BJ (cell line): ENCODE measurements around the gene RNGTT. TPM values are rescaled to one million over a fixed set of nuclear protein-coding genes. Genes with fewer than 3 reads are reported as not detected.
"Not testable (repeated sequence)": the region's sequence is repeated elsewhere in the genome, so short reads cannot be mapped to it uniquely, and the experiment has no call there.

Experiments
- CTCF ChIA-PET: fragments of 350-600 bp; formaldehyde crosslinking; extraction: SDS; loops from one replicate; lab custom pipeline; 2021; ENCODE audit warnings: antibody characterized with exemption, inconsistent platforms; lab: Yijun Ruan, JAX
- POLR2A ChIA-PET: fragments of 300-600 bp; sonication (Branson Sonifier 250); formaldehyde crosslinking; extraction: SDS; loops from one replicate; lab custom pipeline; 2021; ENCODE audit warnings: antibody characterized with exemption; lab: Charles Lee
- DNase-seq: peaks from one replicate; pipeline ENCODE4 v3.0.0-alpha.2; 2011; ENCODE audit warnings: low read depth
- H3K27me3 ChIP-seq: 2 replicates; pipeline ENCODE4 v1.6.0; 2011; ENCODE audit warnings: low read length; ENCODE audit not compliant: control insufficient read depth, insufficient read depth
- H3K36me3 ChIP-seq: 2 replicates; pipeline ENCODE4 v1.5.1; 2011; ENCODE audit warnings: low read length; ENCODE audit not compliant: control insufficient read depth, insufficient read depth
- H3K4me3 ChIP-seq: 2 replicates; pipeline ENCODE4 v1.5.1; 2011; ENCODE audit warnings: low read depth, mild to moderate bottlenecking, control low read depth, low read length
- polyA plus RNA-seq: library from polyadenylated mRNA; depleted of rRNA; stranded (reverse); fragments of >200 nt; gene quantifications from 2 replicates; pipeline ENCODE4 v1.2.3, GENCODE V29; 2011
- TF ChIP-seq, protein P1 (sequence below): IDR thresholded peaks from 2 replicates; pipeline ENCODE4 v1.5.1; 2011; ENCODE audit warnings: low read depth, mild to moderate bottlenecking, control low read depth, inconsistent platforms, low read length, moderate library complexity; ENCODE audit not compliant: insufficient read depth

RNGTT gene
- polyA plus RNA-seq, 1 experiment = 3.2 TPM

DNA sequence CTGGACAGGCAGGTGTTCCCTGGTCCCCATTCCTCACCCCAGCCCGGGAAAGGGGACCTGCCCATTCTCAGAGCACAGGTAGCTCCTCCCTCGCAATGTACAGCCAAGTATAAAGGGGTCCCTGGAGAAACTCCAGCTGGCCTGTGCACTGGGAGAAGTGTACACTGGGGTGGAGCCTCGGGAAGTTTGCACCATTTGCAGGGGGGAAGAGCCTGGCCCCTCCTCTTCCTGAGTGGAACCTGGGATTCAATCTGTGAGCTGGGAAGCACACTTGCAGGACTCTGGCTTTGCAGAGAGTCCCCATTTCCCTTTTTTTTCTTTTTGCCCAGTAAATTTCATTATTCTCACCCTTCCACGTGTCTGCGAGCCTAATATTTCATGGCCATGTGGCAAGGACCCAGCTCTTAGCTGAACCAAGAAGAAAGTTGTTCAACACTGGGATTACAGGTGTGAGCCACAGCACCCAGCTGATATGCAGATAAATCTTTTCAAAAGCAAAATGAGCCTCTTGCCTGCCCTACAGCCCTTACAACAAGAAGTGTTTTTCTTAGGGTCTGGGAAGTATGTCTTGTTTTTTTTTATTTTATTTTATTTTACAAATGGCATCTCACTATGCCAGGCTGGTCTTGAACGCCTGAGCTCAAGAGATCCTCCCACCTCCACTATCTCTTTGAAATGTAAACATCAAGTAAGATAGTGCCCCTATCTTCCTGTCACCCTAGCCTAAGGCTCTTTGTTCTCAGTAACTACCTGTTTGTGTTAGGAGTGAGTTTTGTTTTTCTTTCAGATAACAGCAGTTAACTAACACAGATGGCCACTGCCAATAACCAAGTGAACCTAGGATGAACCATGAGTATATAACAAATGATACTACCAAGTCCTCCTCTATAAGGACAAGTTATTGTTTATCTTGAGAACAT lies 9.3 kb upstream of the RNGTT start:
- TF ChIP-seq, protein P1, sequence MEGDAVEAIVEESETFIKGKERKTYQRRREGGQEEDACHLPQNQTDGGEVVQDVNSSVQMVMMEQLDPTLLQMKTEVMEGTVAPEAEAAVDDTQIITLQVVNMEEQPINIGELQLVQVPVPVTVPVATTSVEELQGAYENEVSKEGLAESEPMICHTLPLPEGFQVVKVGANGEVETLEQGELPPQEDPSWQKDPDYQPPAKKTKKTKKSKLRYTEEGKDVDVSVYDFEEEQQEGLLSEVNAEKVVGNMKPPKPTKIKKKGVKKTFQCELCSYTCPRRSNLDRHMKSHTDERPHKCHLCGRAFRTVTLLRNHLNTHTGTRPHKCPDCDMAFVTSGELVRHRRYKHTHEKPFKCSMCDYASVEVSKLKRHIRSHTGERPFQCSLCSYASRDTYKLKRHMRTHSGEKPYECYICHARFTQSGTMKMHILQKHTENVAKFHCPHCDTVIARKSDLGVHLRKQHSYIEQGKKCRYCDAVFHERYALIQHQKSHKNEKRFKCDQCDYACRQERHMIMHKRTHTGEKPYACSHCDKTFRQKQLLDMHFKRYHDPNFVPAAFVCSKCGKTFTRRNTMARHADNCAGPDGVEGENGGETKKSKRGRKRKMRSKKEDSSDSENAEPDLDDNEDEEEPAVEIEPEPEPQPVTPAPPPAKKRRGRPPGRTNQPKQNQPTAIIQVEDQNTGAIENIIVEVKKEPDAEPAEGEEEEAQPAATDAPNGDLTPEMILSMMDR = no peak
- no peak for DNase-seq
- CTCF ChIA-PET = interaction anchor here (1.0 to 3.7 kb wide), 4 partner anchors 10 to 399 kb away, joined by 3 to 26 read pairs (median 4); no protein-coding TSS in a partner anchor
- Histone ChIP-seq H3K27me3 (peaks cover 2% of the 10 kb centered on the region; the same call in 1 of the 2 replicates), H3K4me3 (no peak overlapping the region), H3K36me3 (no peaks in the 10 kb centered on the region)
- POLR2A ChIA-PET = no interaction called here

DNA sequence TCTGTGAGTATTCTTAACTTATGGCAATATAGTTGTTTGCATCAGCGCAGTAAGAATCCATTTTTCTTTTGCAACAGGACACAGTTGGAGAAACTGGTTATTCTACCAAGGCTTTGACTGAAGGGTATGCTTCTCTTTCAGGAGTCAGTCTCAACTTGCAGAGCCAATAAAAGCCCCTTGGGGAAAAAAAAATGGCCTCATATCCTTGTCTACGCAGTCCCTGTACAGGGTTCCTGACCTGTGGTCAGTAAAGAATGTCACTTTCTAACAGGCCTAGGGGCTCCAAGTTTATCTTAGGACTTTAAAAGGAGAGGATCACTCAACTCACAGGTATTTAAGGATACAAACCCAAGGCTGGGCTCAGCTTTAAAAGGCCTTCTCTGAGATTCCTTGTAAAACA lies 6.9 kb upstream of the RNGTT start:
- POLR2A ChIA-PET = no interaction called here
- CTCF ChIA-PET = no interaction called here
- TF ChIP-seq, protein P1 = no peak
- no peak for DNase-seq
- Histone ChIP-seq H3K27me3 (peaks cover 2% of the 10 kb centered on the region; the same call in 1 of the 2 replicates), H3K36me3 (no peaks in the 10 kb centered on the region), H3K4me3 (no peak overlapping the region)

DNA sequence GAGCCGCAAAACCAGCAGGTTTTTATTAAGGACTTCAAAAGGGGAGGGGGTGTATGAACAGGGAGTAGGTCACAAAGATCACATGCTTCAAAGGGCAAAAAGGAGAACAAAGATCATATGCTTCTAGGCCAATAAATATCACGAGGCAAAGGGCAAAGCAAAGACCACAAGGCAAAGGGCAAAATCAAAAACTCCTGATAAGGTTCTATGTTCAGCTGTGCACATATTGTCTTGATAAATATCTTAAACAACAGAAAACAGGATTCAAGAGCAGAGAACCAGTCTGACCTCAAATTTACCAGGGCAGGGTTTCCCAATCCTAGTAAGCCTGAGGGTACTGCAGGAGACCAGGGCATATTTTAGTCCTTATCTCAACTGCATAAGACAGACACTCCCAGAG lies 5.8 kb upstream of the RNGTT start:
- H3K27me3 ChIP-seq, H3K4me3 ChIP-seq, POLR2A ChIA-PET, H3K36me3 ChIP-seq, CTCF ChIA-PET, DNase-seq: not testable (repeated sequence)

DNA sequence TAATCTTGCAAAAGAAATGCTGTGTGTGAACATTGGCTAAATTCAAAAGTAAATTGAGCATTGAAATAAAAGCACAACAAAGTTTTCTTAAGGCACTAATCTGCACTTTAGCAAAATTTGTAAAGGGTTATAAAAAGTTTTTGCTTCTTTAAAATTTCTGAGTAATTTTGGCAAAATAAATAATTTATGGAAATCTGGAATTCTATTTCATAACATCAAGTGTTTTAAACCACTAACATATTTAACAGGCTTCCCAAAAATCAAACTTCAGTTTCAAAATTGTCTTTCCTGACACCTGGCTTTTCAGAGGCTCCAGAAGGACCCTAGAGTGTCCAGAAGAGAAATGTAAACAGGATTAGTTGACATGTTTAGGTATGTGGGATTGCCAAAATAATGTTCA lies 4.5 kb upstream of the RNGTT start:
- Histone ChIP-seq H3K27me3 (no peaks in the 10 kb centered on the region), H3K4me3 (no peak overlapping the region), H3K36me3 (no peaks in the 10 kb centered on the region)
- POLR2A ChIA-PET = no interaction called here
- CTCF ChIA-PET = no interaction called here
- DNase-seq = no peak
- TF ChIP-seq, protein P1 = no peak

DNA sequence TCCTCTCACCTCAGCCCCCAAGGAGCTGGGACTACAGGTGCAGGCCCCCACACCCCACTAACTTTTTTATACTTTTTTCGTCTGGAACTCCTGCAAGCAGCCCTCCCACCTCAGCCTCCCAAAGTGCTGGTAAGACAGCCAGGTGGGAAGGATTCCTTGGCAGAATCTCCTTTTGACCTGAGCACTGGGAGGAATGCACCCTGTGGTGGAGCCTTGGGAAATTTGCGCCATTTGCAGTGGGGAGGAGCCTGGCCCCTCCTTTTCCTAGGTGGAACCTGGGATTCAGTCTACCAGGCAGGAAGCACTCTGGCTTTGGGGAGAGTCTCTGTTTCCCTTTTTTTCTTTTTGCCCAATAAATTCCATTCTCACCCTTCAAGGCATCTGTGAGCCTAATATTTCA lies 2.3 kb upstream of the RNGTT start:
- POLR2A ChIA-PET = no interaction called here
- no peaks in the 10 kb centered on the region for H3K27me3 ChIP-seq
- CTCF ChIA-PET = interaction anchor here (1.5 kb wide), 1 partner anchor 9 kb away, joined by 4 read pairs; no protein-coding TSS in a partner anchor

More for the DNA sequence above, 2.3 kb upstream of the RNGTT start:
- Histone ChIP-seq H3K36me3 (no peaks in the 10 kb centered on the region), H3K4me3 (no peak overlapping the region)
- no peak for DNase-seq
- TF ChIP-seq, protein P1 = no peak
